Panc1 (cell line): ENCODE results near the gene RARS2. TPM values are rescaled to one million over a fixed set of nuclear protein-coding genes. Genes with fewer than 3 reads are reported as not detected.

Source experiments
- ATAC-seq: fragments of 200-7000 bp; cut with Tn5 transposase; 2 replicates; pipeline ENCODE4 v1.9.1; 2020; ENCODE audit warnings: mild to moderate bottlenecking, moderate library complexity
- BruUV-seq: library from RNA; stranded (reverse); fragments of 400-500 nt; replicated peaks from 2 replicates; lab custom pipeline; 2021; lab: Mats Ljungman, UMichigan
- CTCF ChIA-PET: fragments of 300-600 bp; sonication (Branson Sonifier 250); formaldehyde crosslinking; loops from one replicate; lab custom pipeline; 2022; ENCODE audit warnings: antibody characterized with exemption; lab: Charles Lee
- POLR2A ChIA-PET: fragments of 300-600 bp; sonication (Branson Sonifier 250); formaldehyde crosslinking; loops from one replicate; lab custom pipeline; 2022; ENCODE audit warnings: antibody characterized with exemption; lab: Charles Lee
- DNase-seq: peaks from one replicate; pipeline ENCODE4 v3.0.0-alpha.2; 2010; ENCODE audit warnings: low read depth, low spot score
- H3K27ac ChIP-seq: 2 replicates; pipeline ENCODE4 v1.5.1; 2011; ENCODE audit warnings: mild to moderate bottlenecking, low read length, inconsistent platforms
- H3K27me3 ChIP-seq: fragments of 200-500 bp; sonication (Bioruptor generic); 2 replicates; pipeline ENCODE4 v1.6.0; 2014; ENCODE audit warnings: low read length, inconsistent platforms; ENCODE audit not compliant: control insufficient read depth, insufficient read depth
- H3K36me3 ChIP-seq: fragments of 200-500 bp; sonication (Bioruptor generic); 2 replicates; pipeline ENCODE4 v1.5.1; 2014; ENCODE audit warnings: inconsistent platforms, mild to moderate bottlenecking, low read length, moderate library complexity; ENCODE audit not compliant: control insufficient read depth, insufficient read depth
- H3K4me1 ChIP-seq: 2 replicates; pipeline ENCODE4 v1.5.1; 2011; ENCODE audit warnings: inconsistent platforms, mild to moderate bottlenecking, low read length, moderate library complexity; ENCODE audit not compliant: control insufficient read depth, insufficient read depth
- H3K4me3 ChIP-seq, 2 experiments: 2 replicates each; pipeline ENCODE4 v1.5.1; 2011 to 2012; ENCODE audit warnings: low read depth in 2 of 2, low read length in 2 of 2, mild to moderate bottlenecking in 2 of 2, inconsistent platforms in 1 of 2, moderate library complexity in 1 of 2
- H3K9me3 ChIP-seq: fragments of 200-500 bp; sonication (Bioruptor generic); 2 replicates; pipeline ENCODE4 v1.5.1; 2014; ENCODE audit warnings: low read depth, mild to moderate bottlenecking, inconsistent platforms, low read length, moderate library complexity; ENCODE audit not compliant: control insufficient read depth, insufficient read depth
- CTCF ChIP-seq: fragments of 450-650 bp; IDR thresholded peaks from 2 replicates; pipeline ENCODE4 v1.5.1; 2017; ENCODE audit warnings: mild to moderate bottlenecking
- POLR2AphosphoS5 ChIP-seq: IDR thresholded peaks from 2 replicates; pipeline ENCODE4 v1.6.1; 2012; ENCODE audit warnings: mild to moderate bottlenecking, low read depth, low read length, moderate library complexity
- SIN3A ChIP-seq: IDR thresholded peaks from 2 replicates; pipeline ENCODE4 v1.6.1; 2012; ENCODE audit warnings: low read depth, mild to moderate bottlenecking, low read length, moderate library complexity, borderline replicate concordance; ENCODE audit not compliant: insufficient read depth
- TCF7L2 ChIP-seq: IDR thresholded peaks from 2 replicates; pipeline ENCODE4 v1.6.1; 2011; ENCODE audit warnings: mild to moderate bottlenecking, low read depth, low read length, inconsistent platforms
- in situ Hi-C: cut with HindIII; loops from 2 replicates; pipeline ENCODE4 v1.10.0; 2016; ENCODE audit warnings: low sequenced_read_pairs, low pct_unique_long_range_greater_than_20kb
- intact Hi-C: fragments of 100-400 bp; cut with micrococcal nuclease; formaldehyde crosslinking; loops from one replicate; pipeline ENCODE4 v1.10.0; 2022; ENCODE audit not compliant: unreplicated experiment
- total RNA-seq: library from RNA; stranded (reverse); gene quantifications from one replicate; pipeline ENCODE4 v1.2.1, GENCODE V29; 2021; ENCODE audit not compliant: unreplicated experiment
- TF ChIP-seq, protein P1 (sequence below), 2 experiments: IDR thresholded peaks; 2 replicates each; pipeline ENCODE4 v1.6.1; 2011 to 2012; ENCODE audit warnings: low read depth in 2 of 2, control low read depth in 1 of 2, low read length in 1 of 2, mild to moderate bottlenecking in 1 of 2, moderate library complexity in 1 of 2; ENCODE audit not compliant: insufficient read depth in 1 of 2

The RARS2 gene
- total RNA-seq, 1 experiment from 2014 or later, result 38.3 TPM

- ChIA-PET POLR2A (no interaction called here), CTCF (no interaction called here)
- Histone ChIP-seq H3K36me3 (no peaks in the 10 kb centered on the region), H3K4me1 (no peaks in the 10 kb centered on the region), H3K27me3 (no peaks in the 10 kb centered on the region), H3K9me3 (no peaks in the 10 kb centered on the region), H3K27ac (no peak overlapping the region), H3K4me3 (no peak overlapping the region)
- TF ChIP-seq SIN3A, result no peak
- TF ChIP-seq POLR2AphosphoS5, result no peak
- TF ChIP-seq TCF7L2, result no peak
- TF ChIP-seq CTCF, result no peak
- TF ChIP-seq, protein P1, sequence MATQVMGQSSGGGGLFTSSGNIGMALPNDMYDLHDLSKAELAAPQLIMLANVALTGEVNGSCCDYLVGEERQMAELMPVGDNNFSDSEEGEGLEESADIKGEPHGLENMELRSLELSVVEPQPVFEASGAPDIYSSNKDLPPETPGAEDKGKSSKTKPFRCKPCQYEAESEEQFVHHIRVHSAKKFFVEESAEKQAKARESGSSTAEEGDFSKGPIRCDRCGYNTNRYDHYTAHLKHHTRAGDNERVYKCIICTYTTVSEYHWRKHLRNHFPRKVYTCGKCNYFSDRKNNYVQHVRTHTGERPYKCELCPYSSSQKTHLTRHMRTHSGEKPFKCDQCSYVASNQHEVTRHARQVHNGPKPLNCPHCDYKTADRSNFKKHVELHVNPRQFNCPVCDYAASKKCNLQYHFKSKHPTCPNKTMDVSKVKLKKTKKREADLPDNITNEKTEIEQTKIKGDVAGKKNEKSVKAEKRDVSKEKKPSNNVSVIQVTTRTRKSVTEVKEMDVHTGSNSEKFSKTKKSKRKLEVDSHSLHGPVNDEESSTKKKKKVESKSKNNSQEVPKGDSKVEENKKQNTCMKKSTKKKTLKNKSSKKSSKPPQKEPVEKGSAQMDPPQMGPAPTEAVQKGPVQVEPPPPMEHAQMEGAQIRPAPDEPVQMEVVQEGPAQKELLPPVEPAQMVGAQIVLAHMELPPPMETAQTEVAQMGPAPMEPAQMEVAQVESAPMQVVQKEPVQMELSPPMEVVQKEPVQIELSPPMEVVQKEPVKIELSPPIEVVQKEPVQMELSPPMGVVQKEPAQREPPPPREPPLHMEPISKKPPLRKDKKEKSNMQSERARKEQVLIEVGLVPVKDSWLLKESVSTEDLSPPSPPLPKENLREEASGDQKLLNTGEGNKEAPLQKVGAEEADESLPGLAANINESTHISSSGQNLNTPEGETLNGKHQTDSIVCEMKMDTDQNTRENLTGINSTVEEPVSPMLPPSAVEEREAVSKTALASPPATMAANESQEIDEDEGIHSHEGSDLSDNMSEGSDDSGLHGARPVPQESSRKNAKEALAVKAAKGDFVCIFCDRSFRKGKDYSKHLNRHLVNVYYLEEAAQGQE (IDR thresholded peaks at IDR 0.05; ENCODE audit: insufficient read depth in 1 of 2, low read depth in 2 of 2, low read length in 1 of 2), result no peak
- no peak for ATAC-seq
- in situ Hi-C loops (no loop called here), intact Hi-C loops (no loop called here)
- no peak for DNase-seq
- no TSS peak for BruUV-seq
Observed at GRCh38 chr6:87637106-87637505, 47.3 kb upstream of the RARS2 start.

GRCh38 chr6:87636315-87636714, 46.5 kb upstream of the RARS2 start:
- Histone ChIP-seq H3K9me3 (no peaks in the 10 kb centered on the region), H3K27me3 (no peaks in the 10 kb centered on the region), H3K36me3 (no peaks in the 10 kb centered on the region), H3K4me3 (no peak overlapping the region), H3K27ac (no peak overlapping the region), H3K4me1 (no peaks in the 10 kb centered on the region)
- ChIA-PET CTCF (no interaction called here), POLR2A (no interaction called here)
- in situ Hi-C loops (no loop called here), intact Hi-C loops (no loop called here)
- DNase-seq, result no peak
- BruUV-seq, result no TSS peak
- no peak for ATAC-seq
- no peak for TF ChIP-seq SIN3A
- TF ChIP-seq, protein P1 (IDR thresholded peaks at IDR 0.05; ENCODE audit: insufficient read depth in 1 of 2, low read depth in 2 of 2, low read length in 1 of 2), result no peak
